GM18505 (cell line): ENCODE results near the gene GOLGB1.

Source experiments
- ATAC-seq: cut with Tn5 transposase; IDR thresholded peaks from one replicate; pipeline ENCODE4 v1.9.1; 2021; ENCODE audit not compliant: unreplicated experiment
- POLR2A ChIP-seq: IDR thresholded peaks from 4 replicates; pipeline ENCODE4 v1.6.1; 2011; ENCODE audit warnings: borderline replicate concordance; ENCODE audit not compliant: insufficient read depth, insufficient read length; ENCODE audit errors: extremely low read depth

GOLGB1 gene

GRCh38 chr3:121654493-121655385, 94.8 kb downstream of the GOLGB1 start:
- peak; percentile 70 for ATAC-seq
- no peak for TF ChIP-seq POLR2A

GRCh38 chr3:121651684-121652083, 97.9 kb downstream of the GOLGB1 start:
- ATAC-seq: no peak

DNA sequence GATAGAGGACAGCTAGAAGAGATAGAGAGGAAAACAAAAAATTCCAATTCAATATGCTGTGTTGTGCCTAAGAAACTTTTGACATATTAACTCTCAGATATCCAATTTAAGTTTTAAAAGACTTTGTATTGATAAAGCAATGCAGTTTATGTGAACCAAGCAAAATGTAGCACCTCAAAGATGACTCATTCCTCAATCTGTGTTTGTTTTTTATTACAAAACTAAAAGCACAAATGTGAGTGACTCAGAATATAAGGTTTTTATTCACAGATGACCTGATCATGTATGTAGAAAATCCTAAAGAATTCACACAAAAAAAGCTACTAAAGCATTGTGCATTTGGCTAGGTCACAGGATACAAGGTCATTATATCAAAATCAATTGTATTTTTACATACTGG, 99.9 kb downstream of the GOLGB1 start:
- ATAC-seq: no peak
- TF ChIP-seq POLR2A: no peak

More at GRCh38 chr3:121651684-121652083, 97.9 kb downstream of the GOLGB1 start:
- no peak for TF ChIP-seq POLR2A

DNA sequence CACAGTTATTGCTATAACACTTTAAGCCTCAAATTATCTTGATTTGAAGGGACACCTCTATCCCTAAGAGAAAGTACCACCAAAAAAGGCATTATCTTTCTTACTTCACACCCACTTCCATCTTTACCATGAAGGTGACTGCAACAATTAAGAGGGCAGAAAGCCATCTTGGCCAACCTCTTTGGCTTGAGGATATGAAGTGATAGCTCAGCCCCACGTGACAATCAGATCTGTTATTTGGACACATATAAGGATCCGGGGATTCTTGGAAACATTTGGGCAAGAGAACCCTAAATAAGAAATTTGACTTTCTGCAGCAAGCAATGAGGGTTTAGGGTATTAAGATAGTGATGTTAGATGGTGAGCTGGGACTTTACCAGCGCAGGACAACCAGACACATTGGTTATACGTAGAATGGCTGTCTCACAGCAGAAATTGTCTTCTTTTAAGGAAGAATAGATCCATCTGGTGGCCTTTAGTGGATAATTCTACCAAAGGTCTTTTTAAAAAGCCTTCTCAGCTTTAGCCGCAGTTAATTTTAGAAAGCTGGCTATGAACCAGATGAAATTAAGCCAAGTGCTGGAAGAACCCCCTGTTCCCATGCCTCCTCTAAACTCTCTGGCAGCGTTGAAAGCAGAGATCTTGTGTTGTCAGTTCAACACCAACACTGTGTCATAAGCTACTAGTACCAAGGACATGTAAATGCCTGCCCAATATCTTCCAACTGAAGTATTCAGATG, 101.2 kb downstream of the GOLGB1 start:
- no peak for TF ChIP-seq POLR2A
- no peak for ATAC-seq

GRCh38 chr3:121645054-121645453, 104.5 kb downstream of the GOLGB1 start:
- no peak for TF ChIP-seq POLR2A
- ATAC-seq: no peak

DNA sequence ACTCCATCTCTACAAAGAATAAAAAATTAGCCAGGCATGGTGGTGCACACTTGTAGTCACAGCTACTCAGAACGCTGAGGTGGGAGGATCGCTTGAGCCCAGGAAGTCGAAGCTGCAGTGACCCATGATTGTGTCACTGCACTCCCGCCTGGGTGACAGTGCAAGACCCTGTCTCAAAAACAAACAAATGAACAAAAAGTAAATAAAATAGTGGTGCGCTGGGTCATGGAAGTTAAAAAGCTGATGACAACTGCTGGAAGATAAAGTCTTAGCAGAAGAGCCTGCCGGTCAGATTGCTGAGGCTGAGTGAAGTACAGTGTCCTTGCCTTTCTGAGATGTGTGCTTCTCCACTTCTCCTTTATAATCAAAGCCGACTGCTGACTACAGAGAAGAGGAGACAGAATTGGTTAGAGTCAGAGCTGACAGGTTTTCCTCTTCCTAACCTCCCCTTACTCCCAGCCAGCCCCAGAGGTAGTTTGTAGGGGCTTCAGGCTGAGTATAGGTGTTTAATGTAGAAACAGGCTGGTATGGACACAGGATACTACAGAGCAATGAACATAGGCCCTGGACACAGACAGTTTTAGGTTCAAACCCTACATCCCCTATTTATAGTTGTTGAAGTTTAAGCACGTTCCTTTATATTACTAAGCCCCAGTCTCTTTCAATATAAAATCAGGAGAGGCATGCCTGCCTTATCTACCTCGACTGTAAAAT, 106.8 kb downstream of the GOLGB1 start:
- no peak for TF ChIP-seq POLR2A
- no peak for ATAC-seq

GRCh38 chr3:121641127-121641526, 108.4 kb downstream of the GOLGB1 start:
- no peak for TF ChIP-seq POLR2A
- ATAC-seq: no peak

GRCh38 chr3:121637922-121638321, 111.6 kb downstream of the GOLGB1 start:
- TF ChIP-seq POLR2A: no peak
- ATAC-seq: no peak

GRCh38 chr3:121630355-121630754, 119.2 kb downstream of the GOLGB1 start:
- ATAC-seq: no peak
- peak; percentile 27 for TF ChIP-seq POLR2A

- no peak for ATAC-seq
- TF ChIP-seq POLR2A: no peak
Observed at GRCh38 chr3:121629601-121630000, 119.9 kb downstream of the GOLGB1 start.

GRCh38 chr3:121627622-121628021, 121.9 kb downstream of the GOLGB1 start:
- ATAC-seq: no peak
- TF ChIP-seq POLR2A: no peak

DNA sequence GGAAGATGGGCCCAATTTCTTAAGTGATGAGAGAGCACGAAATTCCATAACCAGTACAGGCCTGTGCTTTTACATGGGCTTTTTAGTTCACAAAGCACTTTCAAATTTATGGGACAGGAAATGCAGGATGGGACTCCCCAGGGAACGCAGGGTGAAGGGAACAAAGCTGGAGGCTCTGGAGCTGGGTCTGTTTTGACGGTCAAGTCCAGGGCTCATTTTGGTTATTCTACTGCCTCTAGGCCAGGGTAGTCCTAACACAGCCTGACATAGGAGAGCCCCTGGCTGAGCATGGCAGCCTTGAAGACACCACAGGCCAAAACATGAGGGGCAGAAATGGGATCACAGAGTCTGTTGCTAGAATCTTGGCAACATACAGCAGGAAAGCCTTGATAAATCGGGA, 122.3 kb downstream of the GOLGB1 start:
- no peak for ATAC-seq

DNA sequence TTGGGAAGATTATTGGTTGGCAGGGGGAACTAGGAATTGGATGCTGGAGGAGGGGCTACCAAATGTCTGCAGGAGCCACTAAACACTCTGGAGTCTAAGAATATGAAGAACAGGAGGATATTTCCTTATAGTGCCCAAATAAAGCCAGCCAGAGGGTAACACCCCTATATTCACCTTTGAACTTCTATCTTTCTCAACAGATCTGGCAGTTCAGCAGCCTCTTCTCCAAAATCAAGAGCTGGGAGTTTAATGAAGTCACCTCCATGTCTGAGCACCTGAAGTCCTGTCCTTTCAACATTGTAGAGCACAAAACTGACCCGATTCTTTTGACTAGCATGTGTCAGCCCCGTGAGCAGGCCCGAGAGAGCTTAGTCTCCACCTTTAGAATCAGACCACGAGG, 123.0 kb downstream of the GOLGB1 start:
- no peak for TF ChIP-seq POLR2A

More for the DNA sequence above, 122.3 kb downstream of the GOLGB1 start:
- TF ChIP-seq POLR2A: no peak

More for the DNA sequence above, 123.0 kb downstream of the GOLGB1 start:
- no peak for ATAC-seq
